Caco-2 (cell line): ENCODE measurements around the gene AMBRA1. TPM values are rescaled to one million over a fixed set of nuclear protein-coding genes. Genes with fewer than 3 reads are reported as not detected.

Experiments
- BruUV-seq: library from RNA; stranded (reverse); fragments of 400-500 nt; replicated peaks from 2 replicates; lab custom pipeline; 2021; lab: Mats Ljungman, UMichigan
- CTCF ChIA-PET: fragments of 300-600 bp; sonication (Branson Sonifier 250); formaldehyde crosslinking; loops from one replicate; lab custom pipeline; 2022; ENCODE audit warnings: antibody characterized with exemption; lab: Charles Lee
- POLR2A ChIA-PET: fragments of 300-600 bp; sonication (Branson Sonifier 250); formaldehyde crosslinking; loops from one replicate; lab custom pipeline; 2022; ENCODE audit warnings: antibody characterized with exemption; lab: Charles Lee
- DNase-seq, 2 experiments: peaks; one replicate each; pipeline versions ENCODE4 v3.0.0 to v3.0.0-alpha.2; 2020 to 2022
- H3K27me3 ChIP-seq: replicated peaks from 2 replicates; pipeline ENCODE4 v1.6.0; 2011; ENCODE audit warnings: low read length; ENCODE audit not compliant: control insufficient read depth, insufficient read depth
- H3K36me3 ChIP-seq: 2 replicates; pipeline ENCODE4 v1.5.1; 2011; ENCODE audit warnings: low read length; ENCODE audit not compliant: control insufficient read depth, insufficient read depth
- H3K4me1 ChIP-seq: fragments of 250-450 bp; sonication (Bioruptor Pico); 2 replicates; pipeline ENCODE4 v1.5.1; 2020; ENCODE audit warnings: mild to moderate bottlenecking
- H3K4me3 ChIP-seq: 2 replicates; pipeline ENCODE4 v1.5.1; 2011; ENCODE audit warnings: low read depth, mild to moderate bottlenecking, control low read depth, low read length
- H3K9me3 ChIP-seq: fragments of 250-450 bp; sonication (Bioruptor Pico); 2 replicates; pipeline ENCODE4 v1.5.1; 2020; ENCODE audit warnings: mild to moderate bottlenecking, moderate library complexity
- H3K27ac Mint-ChIP-seq: one replicate; pipeline ENCODE4 v1.8.0; 2022; ENCODE audit warnings: mixed read lengths; ENCODE audit not compliant: unreplicated experiment
- H3K27me3 Mint-ChIP-seq: one replicate; pipeline ENCODE4 v1.8.0; 2022; ENCODE audit warnings: mixed read lengths; ENCODE audit not compliant: insufficient read depth, unreplicated experiment
- H3K36me3 Mint-ChIP-seq: one replicate; pipeline ENCODE4 v1.8.0; 2022; ENCODE audit warnings: mild to moderate bottlenecking, mixed read lengths; ENCODE audit not compliant: insufficient read depth, unreplicated experiment
- H3K4me1 Mint-ChIP-seq: one replicate; pipeline ENCODE4 v1.8.0; 2022; ENCODE audit warnings: low read depth, mixed read lengths; ENCODE audit not compliant: unreplicated experiment
- H3K4me3 Mint-ChIP-seq: one replicate; pipeline ENCODE4 v1.8.0; 2022; ENCODE audit warnings: mild to moderate bottlenecking, moderate library complexity, mixed read lengths; ENCODE audit not compliant: unreplicated experiment
- H3K9me3 Mint-ChIP-seq: one replicate; pipeline ENCODE4 v1.8.0; 2022; ENCODE audit warnings: mixed read lengths; ENCODE audit not compliant: unreplicated experiment
- CTCF ChIP-seq, 2 experiments: fragments of 200-600 bp in 1 of 2; IDR thresholded peaks; 1 replicate in 1 of 2; 2 replicates in 1 of 2; pipeline versions ENCODE4 v1.5.1 to v1.8.0; 2011 to 2022; ENCODE audit warnings: antibody characterized with exemption in 1 of 2, control low read depth in 1 of 2, inconsistent platforms in 1 of 2, low read depth in 1 of 2, low read length in 1 of 2, mild to moderate bottlenecking in 1 of 2, moderate library complexity in 1 of 2; ENCODE audit not compliant: insufficient read depth in 1 of 2, severe bottlenecking in 1 of 2, unreplicated experiment in 1 of 2
- intact Hi-C: fragments of 100-400 bp; cut with micrococcal nuclease; formaldehyde crosslinking; loops from one replicate; pipeline ENCODE4 v1.10.0; 2022; ENCODE audit not compliant: unreplicated experiment
- total RNA-seq: library from RNA; stranded (reverse); gene quantifications from 2 replicates; pipeline ENCODE4 v1.2.3, GENCODE V29; 2022

Gene AMBRA1
- total RNA-seq, 1 experiment from 2014 or later = 48.1 TPM

- H3K4me1 Mint-ChIP-seq = no peaks in the 10 kb centered on the region
- H3K9me3 Mint-ChIP-seq = no peaks in the 10 kb centered on the region
- ChIA-PET POLR2A (no interaction called here), CTCF (no interaction called here)
- no peak for TF ChIP-seq CTCF (IDR thresholded peaks at IDR 0.05; ENCODE audit: insufficient read depth in 1 of 2, low read depth in 1 of 2, low read length in 1 of 2, severe bottlenecking in 1 of 2, unreplicated experiment in 1 of 2)
- Histone ChIP-seq H3K9me3 (no peaks in the 10 kb centered on the region), H3K4me1 (peaks cover 6% of the 10 kb centered on the region; the same call in 1 of the 2 replicates), H3K27me3 (no peaks in the 10 kb centered on the region), H3K4me3 (no peak overlapping the region), H3K36me3 (no peaks in the 10 kb centered on the region; the same call in 1 of the 2 replicates)
- no peak overlapping the region for H3K27ac Mint-ChIP-seq
- peaks cover 63% of the 10 kb centered on the region for H3K36me3 Mint-ChIP-seq
- DNase-seq = no peak
- H3K27me3 Mint-ChIP-seq = no peaks in the 10 kb centered on the region
- intact Hi-C loops = no loop called here
- no TSS peak for BruUV-seq
- H3K4me3 Mint-ChIP-seq = no peak overlapping the region
Measured at GRCh38 chr11:46376258-46377050, 217.4 kb downstream of the AMBRA1 start.

- no peaks in the 10 kb centered on the region for H3K9me3 ChIP-seq
- H3K36me3 Mint-ChIP-seq = peaks cover 56% of the 10 kb centered on the region
- DNase-seq = no peak
- CTCF ChIA-PET = no interaction called here
- POLR2A ChIA-PET = no interaction called here
- TF ChIP-seq CTCF (IDR thresholded peaks at IDR 0.05; ENCODE audit: insufficient read depth in 1 of 2, low read depth in 1 of 2, low read length in 1 of 2, severe bottlenecking in 1 of 2, unreplicated experiment in 1 of 2) = no peak
- no peaks in the 10 kb centered on the region for H3K9me3 Mint-ChIP-seq
- no peak overlapping the region for H3K4me3 ChIP-seq
- H3K27me3 Mint-ChIP-seq = no peaks in the 10 kb centered on the region
- no peaks in the 10 kb centered on the region for H3K4me1 Mint-ChIP-seq
- no peak overlapping the region for H3K27ac Mint-ChIP-seq
- no peaks in the 10 kb centered on the region; the same call in 1 of the 2 replicates for H3K36me3 ChIP-seq
- no peak overlapping the region for H3K4me3 Mint-ChIP-seq
- H3K27me3 ChIP-seq = no peaks in the 10 kb centered on the region
- intact Hi-C loops = no loop called here
- no TSS peak for BruUV-seq
- H3K4me1 ChIP-seq = peaks cover 6% of the 10 kb centered on the region; the same call in 1 of the 2 replicates
Measured at GRCh38 chr11:46375392-46376101, 218.3 kb downstream of the AMBRA1 start.

- ChIA-PET POLR2A (no interaction called here), CTCF (no interaction called here)
- intact Hi-C loops = no loop called here
- DNase-seq = no peak
- no peak overlapping the region for H3K4me3 Mint-ChIP-seq
- H3K4me1 ChIP-seq = peaks cover 6% of the 10 kb centered on the region; the same call in 1 of the 2 replicates
- H3K27me3 ChIP-seq = no peaks in the 10 kb centered on the region
- H3K27ac Mint-ChIP-seq = no peak overlapping the region
- no peak for TF ChIP-seq CTCF (IDR thresholded peaks at IDR 0.05; ENCODE audit: insufficient read depth in 1 of 2, low read depth in 1 of 2, low read length in 1 of 2, severe bottlenecking in 1 of 2, unreplicated experiment in 1 of 2)
- no peak overlapping the region for H3K4me3 ChIP-seq
- H3K9me3 ChIP-seq = no peaks in the 10 kb centered on the region
- no peaks in the 10 kb centered on the region for H3K9me3 Mint-ChIP-seq
- H3K27me3 Mint-ChIP-seq = no peaks in the 10 kb centered on the region
- H3K36me3 ChIP-seq = no peaks in the 10 kb centered on the region; the same call in 1 of the 2 replicates
- H3K4me1 Mint-ChIP-seq = no peaks in the 10 kb centered on the region
- peaks cover 51% of the 10 kb centered on the region for H3K36me3 Mint-ChIP-seq
- no TSS peak for BruUV-seq
Measured at GRCh38 chr11:46374815-46375214, 219.0 kb downstream of the AMBRA1 start.
